IMR-90 (cell line): ENCODE measurements around the gene ADAMTS18. TPM values are rescaled to one million over a fixed set of nuclear protein-coding genes. Genes with fewer than 3 reads are reported as not detected.

ENCODE experiments used
- ATAC-seq: fragments of 200-7000 bp; cut with Tn5 transposase; 2 replicates; pipeline ENCODE4 v1.9.1; 2020; ENCODE audit warnings: low read depth, mild to moderate bottlenecking, moderate library complexity
- BruUV-seq: library from RNA; stranded (reverse); fragments of 400-500 nt; replicated peaks from 2 replicates; lab custom pipeline; 2021; lab: Mats Ljungman, UMichigan
- CTCF ChIA-PET: fragments of 300-600 bp; formaldehyde crosslinking; extraction: SDS; loops from one replicate; lab custom pipeline; 2021; ENCODE audit warnings: antibody characterized with exemption; lab: Yijun Ruan, JAX
- POLR2A ChIA-PET: fragments of 300-600 bp; sonication (Branson Sonifier 250); formaldehyde crosslinking; loops from one replicate; lab custom pipeline; 2022; ENCODE audit warnings: antibody characterized with exemption; ENCODE audit not compliant: unreplicated experiment; lab: Charles Lee
- DNase-seq: peaks from one replicate; pipeline ENCODE4 v3.0.0; 2013
- H2AFZ ChIP-seq: replicated peaks from 2 replicates; pipeline ENCODE3; 2013; ENCODE audit warnings: low read length, mild to moderate bottlenecking; ENCODE audit not compliant: poor library complexity
- H2AK5ac ChIP-seq: 2 replicates; pipeline ENCODE4 v1.6.1; 2013; ENCODE audit warnings: low read depth, low read length, inconsistent platforms
- H2AK9ac ChIP-seq: replicated peaks from 2 replicates; pipeline ENCODE3; 2013; ENCODE audit warnings: mild to moderate bottlenecking, low read depth, low read length, moderate library complexity; ENCODE audit not compliant: poor library complexity
- H2BK120ac ChIP-seq: 2 replicates; pipeline ENCODE4 v1.6.1; 2013; ENCODE audit warnings: low read depth, low read length, inconsistent platforms
- H2BK15ac ChIP-seq: 3 replicates; pipeline ENCODE4 v1.6.1; 2013; ENCODE audit warnings: low read depth, low read length, inconsistent platforms
- H2BK20ac ChIP-seq: 2 replicates; pipeline ENCODE4 v1.6.1; 2013; ENCODE audit warnings: low read depth, mild to moderate bottlenecking, inconsistent platforms, low read length, moderate library complexity
- H2BK5ac ChIP-seq: 2 replicates; pipeline ENCODE4 v1.6.1; 2013; ENCODE audit warnings: mild to moderate bottlenecking, low read depth, low read length, inconsistent platforms; ENCODE audit not compliant: poor library complexity, severe bottlenecking
- H3K14ac ChIP-seq: replicated peaks from 2 replicates; pipeline ENCODE4 v1.6.1; 2013; ENCODE audit warnings: low read depth, low read length, inconsistent platforms
- H3K18ac ChIP-seq: 2 replicates; pipeline ENCODE4 v1.6.1; 2013; ENCODE audit warnings: low read depth, low read length, control low read depth
- H3K23ac ChIP-seq: 2 replicates; pipeline ENCODE4 v1.6.1; 2013; ENCODE audit warnings: low read depth, low read length, inconsistent platforms
- H3K27ac ChIP-seq: 2 replicates; pipeline ENCODE4 v1.5.1; 2013; ENCODE audit warnings: mild to moderate bottlenecking, control low read depth, low read length; ENCODE audit not compliant: insufficient read depth
- H3K27me3 ChIP-seq: 2 replicates; pipeline ENCODE4 v1.6.1; 2013; ENCODE audit warnings: low read length; ENCODE audit not compliant: control insufficient read depth, insufficient read depth
- H3K36me3 ChIP-seq: 2 replicates; pipeline ENCODE4 v1.6.1; 2013; ENCODE audit warnings: low read length, mixed read lengths; ENCODE audit not compliant: control insufficient read depth, insufficient read depth
- H3K4ac ChIP-seq: 2 replicates; pipeline ENCODE4 v1.6.1; 2013; ENCODE audit warnings: low read depth, low read length, inconsistent platforms
- H3K4me1 ChIP-seq: 2 replicates; pipeline ENCODE4 v1.6.1; 2013; ENCODE audit warnings: low read length, mixed read lengths; ENCODE audit not compliant: control insufficient read depth, insufficient read depth
- H3K4me2 ChIP-seq: 2 replicates; pipeline ENCODE4 v1.6.1; 2013; ENCODE audit warnings: low read depth, mild to moderate bottlenecking, control low read depth, low read length, moderate library complexity
- H3K4me3 ChIP-seq: 2 replicates; pipeline ENCODE4 v1.5.1; 2013; ENCODE audit warnings: low read depth, mild to moderate bottlenecking, control low read depth, low read length, moderate library complexity; ENCODE audit not compliant: insufficient read depth
- H3K56ac ChIP-seq: 2 replicates; pipeline ENCODE4 v1.6.1; 2013; ENCODE audit warnings: low read length, inconsistent platforms; ENCODE audit not compliant: insufficient read depth; ENCODE audit errors: extremely low read depth
- H3K79me1 ChIP-seq, 2 experiments: 2 replicates each; pipeline ENCODE4 v1.6.1; 2013; ENCODE audit warnings: low read length in 2 of 2, inconsistent platforms in 1 of 2, low read depth in 1 of 2
- H3K9ac ChIP-seq: 2 replicates; pipeline ENCODE4 v1.6.1; 2013; ENCODE audit warnings: low read depth, low read length, control low read depth
- H3K9me1 ChIP-seq: 2 replicates; pipeline ENCODE4 v1.6.1; 2013; ENCODE audit warnings: low read length, inconsistent platforms; ENCODE audit not compliant: insufficient read depth
- H3K9me3 ChIP-seq: 2 replicates; pipeline ENCODE4 v1.6.1; 2013; ENCODE audit warnings: low read length; ENCODE audit not compliant: control insufficient read depth, insufficient read depth
- H4K20me1 ChIP-seq: 2 replicates; pipeline ENCODE4 v1.6.1; 2013; ENCODE audit warnings: low read length, inconsistent platforms; ENCODE audit not compliant: insufficient read depth
- H4K5ac ChIP-seq: 2 replicates; pipeline ENCODE4 v1.6.1; 2013; ENCODE audit warnings: mild to moderate bottlenecking, low read depth, low read length, control low read depth
- H4K8ac ChIP-seq, 2 experiments: 2 replicates each; pipeline ENCODE4 v1.6.1; 2013; ENCODE audit warnings: low read depth in 2 of 2, low read length in 2 of 2, control low read depth in 1 of 2, inconsistent platforms in 1 of 2
- H4K91ac ChIP-seq: 2 replicates; pipeline ENCODE4 v1.6.1; 2013; ENCODE audit warnings: low read depth, low read length, inconsistent platforms; ENCODE audit not compliant: insufficient read depth
- RFX5 ChIP-seq: IDR thresholded peaks from 2 replicates; pipeline ENCODE4 v1.8.0; 2012; ENCODE audit warnings: low read depth, mild to moderate bottlenecking, low read length, moderate library complexity
- WGBS, 2 experiments: methylation state at CpG; one replicate each; pipeline versions ENCODE4 v1.1.5 to v1.1.7; 2013; ENCODE audit warnings: missing lambda C conversion rate in 2 of 2; ENCODE audit not compliant: insufficient read length in 1 of 2; ENCODE audit errors: extremely low coverage in 2 of 2; 5-methylcytosine and 5-hydroxymethylcytosine counted together
- dilution Hi-C: fragments of 300-500 bp; cut with HindIII; formaldehyde crosslinking; loops from one replicate; pipeline ENCODE4 v1.14.3; 2018; ENCODE audit warnings: low sequenced_read_pairs; ENCODE audit not compliant: unreplicated experiment
- in situ Hi-C: fragments of 300-500 bp; cut with MboI; formaldehyde crosslinking; loops from 3 replicates; pipeline ENCODE4 v1.14.3; 2019; ENCODE audit warnings: low sequenced_read_pairs, inconsistent platforms, mixed read lengths
- intact Hi-C: fragments of 100-400 bp; cut with micrococcal nuclease; formaldehyde crosslinking; loops from 2 replicates; pipeline ENCODE4 v1.10.0; 2022
- polyA plus RNA-seq, 3 experiments: library from polyadenylated mRNA; depleted of rRNA; stranded (reverse); fragments of >200 nt; gene quantifications; 2 replicates each; pipeline ENCODE4 v1.2.3, GENCODE V29; 2012; ENCODE audit warnings: low replicate concordance in 1 of 3
- total RNA-seq: library from RNA; depleted of rRNA; stranded (reverse); fragments of >200 nt; gene quantifications from 2 replicates; pipeline ENCODE4 v1.2.3, GENCODE V29; 2012; rRNA removed

ADAMTS18 gene
- total and polyA plus RNA-seq, 2 of the 4 experiments (the other 2 are of a cell fraction) = not detected

- Histone ChIP-seq H2AK9ac (no peak overlapping the region), H3K18ac (no peak overlapping the region), H3K27ac (no peak overlapping the region), H2BK20ac (no peak overlapping the region), H3K9me3 (no peaks in the 10 kb centered on the region), H3K4me3 (no peak overlapping the region), H4K91ac (no peak overlapping the region), H3K4ac (no peak overlapping the region), H2BK5ac (no peak overlapping the region), H3K23ac (no peak overlapping the region), H2BK15ac (no peak overlapping the region), H3K9ac (no peak overlapping the region), H3K27me3 (peaks cover 2% of the 10 kb centered on the region; the same call in 1 of the 2 replicates), H3K56ac (no peak overlapping the region), H2BK120ac (no peak overlapping the region), H4K8ac (no peak overlapping the region), H3K4me1 (no peaks in the 10 kb centered on the region), H3K4me2 (no peak overlapping the region), H4K5ac (no peak overlapping the region), H3K79me1 (no peaks in the 10 kb centered on the region), H3K9me1 (no peaks in the 10 kb centered on the region; the same call in 1 of the 2 replicates), H2AFZ (no peak overlapping the region), H2AK5ac (no peak overlapping the region), H4K20me1 (no peaks in the 10 kb centered on the region), H3K36me3 (no peaks in the 10 kb centered on the region), H3K14ac (no peak overlapping the region)
- dilution Hi-C loops (loop anchor here (25.0 kb wide), 1 partner anchor 353 kb away; no protein-coding TSS in a partner anchor), in situ Hi-C loops (loop anchor here (25.0 kb wide), 1 partner anchor 778 kb away; the partner anchor contains the start of gene CLEC3A), intact Hi-C loops (loop anchor here (10.0 kb wide), 1 partner anchor 741 kb away; no protein-coding TSS in a partner anchor)
- BruUV-seq = no TSS peak
- no CpG with 5 or more reads among the region's 9 CpGs for WGBS, 2 experiments
- TF ChIP-seq RFX5 = no peak
- POLR2A ChIA-PET = no interaction called here
- ATAC-seq (no peak), DNase-seq (no peak)
- CTCF ChIA-PET = no interaction called here
Observed at GRCh38 chr16:77233799-77234519, 200.9 kb downstream of the ADAMTS18 start.

Other genes with a start within 250 kb of the ADAMTS18 start
- gene MON1B, start 243.8 kb downstream of the ADAMTS18 start, total RNA-seq = 5.2 and 7.2 TPM in 2 replicates
- 16.8 and 19.2 TPM in 2 replicates for gene MON1B, start 243.8 kb downstream of the ADAMTS18 start, polyA plus RNA-seq (2012; rRNA removed)
- gene SYCE1L, start 235.6 kb downstream of the ADAMTS18 start, total RNA-seq = not detected in 2 replicates
- gene SYCE1L, start 235.6 kb downstream of the ADAMTS18 start, polyA plus RNA-seq (2012; rRNA removed) = 0.10 TPM in 1 of 2 replicates, not detected in the other